Common myeloid progenitor, CD34-positive (primary cell): ENCODE measurements around the gene DAD1.
"Not testable (repeated sequence)": the region's sequence is repeated elsewhere in the genome, so short reads cannot be mapped to it uniquely, and the experiment has no call there.

Experiments
- CTCF ChIA-PET: fragments of 350-600 bp; sonication (Branson Sonifier 250); formaldehyde crosslinking; loops from one replicate; lab custom pipeline; 2021; ENCODE audit warnings: antibody characterized with exemption; lab: Charles Lee
- POLR2A ChIA-PET: fragments of 350-600 bp; sonication (Branson Sonifier 250); formaldehyde crosslinking; loops from one replicate; lab custom pipeline; 2021; ENCODE audit warnings: antibody characterized with exemption; lab: Charles Lee
- DNase-seq, 3 donors: peaks; one replicate each; pipeline versions ENCODE4 v3.0.0 to v3.0.0-alpha.2; 2013
- H3K27ac ChIP-seq, 2 experiments: 1 replicate in 1 of 2; 2 replicates in 1 of 2; pipeline ENCODE4 v1.7.0; 2013; ENCODE audit warnings: inconsistent platforms in 2 of 2, low read length in 2 of 2, mild to moderate bottlenecking in 2 of 2, low read depth in 1 of 2, moderate library complexity in 1 of 2; ENCODE audit not compliant: severe bottlenecking in 2 of 2, insufficient read depth in 1 of 2, poor library complexity in 1 of 2
- H3K27me3 ChIP-seq, 5 experiments: replicated peaks in 2 of 5; 1 replicate in 3 of 5; 2 replicates in 2 of 5; pipeline versions ENCODE4 v1.6.1 to v1.7.0; 2013; ENCODE audit warnings: low read length in 4 of 5, mild to moderate bottlenecking in 2 of 5, moderate library complexity in 2 of 5, inconsistent platforms in 1 of 5; ENCODE audit not compliant: insufficient read depth in 5 of 5, control insufficient read depth in 4 of 5
- H3K36me3 ChIP-seq, 4 experiments: 1 replicate in 2 of 4; 2 replicates in 2 of 4; pipeline versions ENCODE4 v1.6.1 to v1.7.0; 2013; ENCODE audit warnings: low read length in 3 of 4, control low read depth in 1 of 4, mild to moderate bottlenecking in 1 of 4; ENCODE audit not compliant: control insufficient read depth in 4 of 4, insufficient read depth in 4 of 4
- H3K4me1 ChIP-seq, 4 experiments: 1 replicate in 3 of 4; 2 replicates in 1 of 4; pipeline versions ENCODE4 v1.6.1 to v1.7.1; 2013; ENCODE audit warnings: low read length in 3 of 4, mild to moderate bottlenecking in 3 of 4, control low read depth in 1 of 4, inconsistent platforms in 1 of 4, moderate library complexity in 1 of 4; ENCODE audit not compliant: control insufficient read depth in 4 of 4, insufficient read depth in 4 of 4; ENCODE audit errors: control extremely low read depth in 1 of 4
- H3K4me3 ChIP-seq, 7 experiments: 1 replicate in 4 of 7; 2 replicates in 3 of 7; pipeline versions ENCODE4 v1.5.1 to v1.7.0; 2013; ENCODE audit warnings: mild to moderate bottlenecking in 7 of 7, low read length in 6 of 7, moderate library complexity in 6 of 7, inconsistent platforms in 2 of 7, low read depth in 2 of 7, control low read depth in 1 of 7; ENCODE audit not compliant: insufficient read depth in 4 of 7, control insufficient read depth in 1 of 7; ENCODE audit errors: extremely low read depth in 1 of 7
- H3K9me3 ChIP-seq, 5 experiments: 1 replicate in 4 of 5; 2 replicates in 1 of 5; pipeline versions ENCODE4 v1.6.1 to v1.7.1; 2013; ENCODE audit warnings: low read length in 4 of 5, mild to moderate bottlenecking in 2 of 5, inconsistent platforms in 1 of 5, low read depth in 1 of 5, moderate library complexity in 1 of 5; ENCODE audit not compliant: control insufficient read depth in 4 of 5, insufficient read depth in 2 of 5; ENCODE audit errors: control extremely low read depth in 1 of 5
- WGBS: methylation state at CpG from one replicate; pipeline ENCODE4 v1.1.5; 2013; ENCODE audit not compliant: insufficient coverage; 5-methylcytosine and 5-hydroxymethylcytosine counted together

Gene DAD1

GRCh38 chr14:22566266-22566665 is 22.8 kb downstream of the DAD1 start:
- ChIA-PET CTCF (interaction anchor here (0.9 to 3.9 kb wide), 6 partner anchors 8 to 416 kb away, joined by 3 to 19 read pairs (median 6); partner anchors contain the start of gene AJUBA), POLR2A (interaction anchor here (0.6 kb wide), 1 partner anchor 405 kb away, joined by 4 read pairs; no protein-coding TSS in a partner anchor)
- not testable (repeated sequence) for H3K4me3 ChIP-seq, H3K27ac ChIP-seq, DNase-seq, H3K27me3 ChIP-seq, H3K9me3 ChIP-seq
- 90% methylated on average over 2 of the region's 9 CpGs for WGBS
- Histone ChIP-seq H3K4me1 (peaks cover 22 to 33% (median 28%) of the 10 kb centered on the region in 4 experiments), H3K36me3 (peaks cover 9 to 34% (median 28%) of the 10 kb centered on the region in 4 experiments)

GRCh38 chr14:22565391-22565945 is 23.6 kb downstream of the DAD1 start:
- no peak overlapping the region for H3K27ac ChIP-seq
- peaks cover 9 to 30% (median 25%) of the 10 kb centered on the region in 4 experiments for H3K36me3 ChIP-seq
- peaks cover 30 to 41% (median 36%) of the 10 kb centered on the region in 4 experiments for H3K4me1 ChIP-seq
- no peaks in the 10 kb centered on the region for H3K9me3 ChIP-seq
- H3K27me3 ChIP-seq, result no peaks in the 10 kb centered on the region
- no peak overlapping the region for H3K4me3 ChIP-seq
- WGBS, result 100% methylated on average over 1 of the region's 3 CpGs
- ChIA-PET POLR2A (no interaction called here), CTCF (interaction anchor here (0.9 to 3.9 kb wide), 8 partner anchors 9 to 429 kb away, joined by 3 to 17 read pairs (median 4); no protein-coding TSS in a partner anchor)
- no peak for DNase-seq

GRCh38 chr14:22564463-22564862 is 24.6 kb downstream of the DAD1 start:
- ChIA-PET POLR2A (no interaction called here), CTCF (interaction anchor here (1.3 to 3.1 kb wide), 5 partner anchors 8 to 430 kb away, joined by 3 to 9 read pairs (median 4); no protein-coding TSS in a partner anchor)
- no peaks in the 10 kb centered on the region for H3K27me3 ChIP-seq
- DNase-seq, result no peak
- no peak overlapping the region for H3K4me3 ChIP-seq
- no peaks in the 10 kb centered on the region for H3K9me3 ChIP-seq
- H3K27ac ChIP-seq, result no peak overlapping the region
- H3K36me3 ChIP-seq, result peaks cover 9 to 29% (median 24%) of the 10 kb centered on the region in 4 experiments
- H3K4me1 ChIP-seq, result peaks cover 33 to 43% (median 35%) of the 10 kb centered on the region in 4 experiments
- WGBS, result 80% methylated on average over 1 of the region's 1 CpG

GRCh38 chr14:22563987-22564386 is 25.0 kb downstream of the DAD1 start:
- ChIA-PET POLR2A (no interaction called here), CTCF (interaction anchor here (0.6 to 3.1 kb wide), 6 partner anchors 8 to 202 kb away, joined by 3 to 9 read pairs (median 4); partner anchors contain the start of gene ABHD4)
- no peak for DNase-seq
- H3K27ac ChIP-seq, result no peak overlapping the region
- WGBS, result 95% methylated on average over 4 of the region's 5 CpGs
- peaks cover 9 to 26% (median 23%) of the 10 kb centered on the region in 4 experiments for H3K36me3 ChIP-seq
- no peak overlapping the region for H3K4me3 ChIP-seq
- no peaks in the 10 kb centered on the region for H3K9me3 ChIP-seq
- no peaks in the 10 kb centered on the region for H3K27me3 ChIP-seq
- H3K4me1 ChIP-seq, result peaks cover 30 to 48% (median 35%) of the 10 kb centered on the region in 4 experiments

- peak overlapping the region in 1 of 2 experiments; percentile 46 for H3K27ac ChIP-seq
- no peaks in the 10 kb centered on the region for H3K27me3 ChIP-seq
- POLR2A ChIA-PET, result interaction anchor here (0.6 kb wide), 1 partner anchor 8 kb away, joined by 5 read pairs; no protein-coding TSS in a partner anchor
- H3K36me3 ChIP-seq, result peaks cover 9 to 24% (median 18%) of the 10 kb centered on the region in 4 experiments
- H3K4me3 ChIP-seq, result peak overlapping the region in 4 of 7 experiments; percentile 20 to 55 (median 34)
- peaks cover 36 to 61% (median 48%) of the 10 kb centered on the region in 4 experiments for H3K4me1 ChIP-seq
- peak; percentile 28 to 55 (median 53) for DNase-seq
- 66% methylated on average over 8 of the region's 11 CpGs for WGBS
- CTCF ChIA-PET, result interaction anchor here (0.6 to 4.2 kb wide), 12 partner anchors 8 to 335 kb away, joined by 3 to 57 read pairs (median 4); no protein-coding TSS in a partner anchor
- H3K9me3 ChIP-seq, result no peaks in the 10 kb centered on the region
Measured at GRCh38 chr14:22561661-22562579, 27.1 kb downstream of the DAD1 start.

- WGBS, result no CpG with 5 or more reads among the region's 3 CpGs
- CTCF ChIA-PET, result interaction anchor here (1.0 to 4.2 kb wide), 11 partner anchors 9 to 421 kb away, joined by 3 to 57 read pairs (median 5); partner anchors contain the start of gene AJUBA
- H3K4me3 ChIP-seq, result peak overlapping the region in 3 of 7 experiments; percentile 30 to 55 (median 37)
- peaks cover 36 to 66% (median 53%) of the 10 kb centered on the region in 4 experiments for H3K4me1 ChIP-seq
- H3K36me3 ChIP-seq, result peaks cover 9 to 24% (median 18%) of the 10 kb centered on the region in 4 experiments
- H3K9me3 ChIP-seq, result no peaks in the 10 kb centered on the region
- no peaks in the 10 kb centered on the region for H3K27me3 ChIP-seq
- H3K27ac ChIP-seq, result peak overlapping the region in 1 of 2 experiments; percentile 46
- no peak for DNase-seq
- POLR2A ChIA-PET, result interaction anchor here (0.6 kb wide), 1 partner anchor 8 kb away, joined by 5 read pairs; no protein-coding TSS in a partner anchor
Measured at GRCh38 chr14:22561366-22561660, 27.7 kb downstream of the DAD1 start.
